Loucy (cell line): Measurements from ENCODE around the gene FOXO3B.
"Not testable (repeated sequence)": the region's sequence is repeated elsewhere in the genome, so short reads cannot be mapped to it uniquely, and the experiment has no call there.

Experiments
- CTCF ChIP-seq: fragments of 200-600 bp; sonication (generic); conservative IDR thresholded peaks from 2 replicates; pipeline ENCODE4 v1.5.1; 2014; ENCODE audit warnings: mild to moderate bottlenecking, antibody characterized with exemption, low read length
- EZH2phosphoT487 ChIP-seq: fragments of 200-600 bp; IDR thresholded peaks from 2 replicates; pipeline ENCODE4 v1.6.1; 2018; ENCODE audit warnings: antibody characterized with exemption, mild to moderate bottlenecking, moderate library complexity, borderline replicate concordance

GRCh38 chr17:18719428-18720110 lies 37.5 kb upstream of the FOXO3B start:
- not testable (repeated sequence) for TF ChIP-seq CTCF, EZH2phosphoT487
